Measurements from ENCODE around the gene SEL1L. TPM values are rescaled to one million over a fixed set of nuclear protein-coding genes. Genes with fewer than 3 reads are reported as not detected.
A peak's percentile ranks its signal among the peaks of the same experiment; 100 is the strongest.
"Not testable (repeated sequence)": the region's sequence is repeated elsewhere in the genome, so short reads cannot be mapped to it uniquely, and the experiment has no call there.

SEL1L gene
- total RNA-seq = 19.7 TPM

GRCh38 chr14:81533536-81534343 lies at the start of gene SEL1L:
Gene SEL1L (minus strand): TSS chr14:81533853. CDS start chr14:81533744, 109 bp downstream.
- peak; percentile 93 to 100 (median 100) for DNase-seq (ENCODE audit: low read depth in 2 of 3, low spot score in 2 of 3)

- DNase-seq (ENCODE audit: low read depth in 2 of 3, low spot score in 2 of 3) = no peak
These were observed 48.8 kb upstream of the SEL1L start for GRCh38 chr14:81582420-81582819.

- DNase-seq (ENCODE audit: low read depth in 2 of 3, low spot score in 2 of 3) = no peak
These were observed 45.5 kb upstream of the SEL1L start for GRCh38 chr14:81579115-81579514.

GRCh38 chr14:81571437-81571836 lies 37.8 kb upstream of the SEL1L start:
- DNase-seq (ENCODE audit: low read depth in 2 of 3, low spot score in 2 of 3) = no peak

- DNase-seq (ENCODE audit: low read depth in 2 of 3, low spot score in 2 of 3) = no peak
These were observed 33.6 kb upstream of the SEL1L start for GRCh38 chr14:81567302-81567701.

- peak in 2 of 3 donors; percentile 4 to 12 for DNase-seq (ENCODE audit: low read depth in 2 of 3, low spot score in 2 of 3)
These were observed 32.0 kb upstream of the SEL1L start for GRCh38 chr14:81565441-81566290.

- DNase-seq (ENCODE audit: low read depth in 2 of 3, low spot score in 2 of 3) = no peak
These were observed 29.2 kb upstream of the SEL1L start for GRCh38 chr14:81562818-81563217.

GRCh38 chr14:81561084-81561775 lies 27.6 kb upstream of the SEL1L start:
- DNase-seq (ENCODE audit: low read depth in 2 of 3, low spot score in 2 of 3) = no peak

- no peak for DNase-seq (ENCODE audit: low read depth in 2 of 3, low spot score in 2 of 3)
These were observed 25.7 kb upstream of the SEL1L start for GRCh38 chr14:81559385-81559784.

GRCh38 chr14:81557146-81557545 lies 23.5 kb upstream of the SEL1L start:
- DNase-seq (ENCODE audit: low read depth in 2 of 3, low spot score in 2 of 3) = no peak

GRCh38 chr14:81555684-81556083 lies 22.0 kb upstream of the SEL1L start:
- DNase-seq (ENCODE audit: low read depth in 2 of 3, low spot score in 2 of 3) = no peak

GRCh38 chr14:81555051-81555450 lies 21.4 kb upstream of the SEL1L start:
- DNase-seq (ENCODE audit: low read depth in 2 of 3, low spot score in 2 of 3) = no peak

- no peak for DNase-seq (ENCODE audit: low read depth in 2 of 3, low spot score in 2 of 3)
These were observed 17.8 kb upstream of the SEL1L start for GRCh38 chr14:81551471-81551870.

GRCh38 chr14:81550001-81550637 lies 16.5 kb upstream of the SEL1L start:
- no peak for DNase-seq (ENCODE audit: low read depth in 2 of 3, low spot score in 2 of 3)

- DNase-seq (ENCODE audit: low read depth in 2 of 3, low spot score in 2 of 3) = not testable (repeated sequence)
These were observed 7.6 kb upstream of the SEL1L start for GRCh38 chr14:81541206-81541605.

- DNase-seq (ENCODE audit: low read depth in 2 of 3, low spot score in 2 of 3) = no peak
These were observed 3.5 kb upstream of the SEL1L start for GRCh38 chr14:81537193-81537592.

GRCh38 chr14:81536241-81536771 lies 2.7 kb upstream of the SEL1L start:
- no peak for DNase-seq (ENCODE audit: low read depth in 2 of 3, low spot score in 2 of 3)

GRCh38 chr14:81535396-81536164 lies 1.9 kb upstream of the SEL1L start:
- DNase-seq (ENCODE audit: low read depth in 2 of 3, low spot score in 2 of 3) = peak in 1 of 3 donors; percentile 18

GRCh38 chr14:81534510-81535074 lies 939 bp upstream of the SEL1L start:
- DNase-seq (ENCODE audit: low read depth in 2 of 3, low spot score in 2 of 3) = no peak
